ENCODE data around the gene FAM219B.
"Not testable (repeated sequence)": the region's sequence is repeated elsewhere in the genome, so short reads cannot be mapped to it uniquely, and the experiment has no call there.

Gene FAM219B

DNA sequence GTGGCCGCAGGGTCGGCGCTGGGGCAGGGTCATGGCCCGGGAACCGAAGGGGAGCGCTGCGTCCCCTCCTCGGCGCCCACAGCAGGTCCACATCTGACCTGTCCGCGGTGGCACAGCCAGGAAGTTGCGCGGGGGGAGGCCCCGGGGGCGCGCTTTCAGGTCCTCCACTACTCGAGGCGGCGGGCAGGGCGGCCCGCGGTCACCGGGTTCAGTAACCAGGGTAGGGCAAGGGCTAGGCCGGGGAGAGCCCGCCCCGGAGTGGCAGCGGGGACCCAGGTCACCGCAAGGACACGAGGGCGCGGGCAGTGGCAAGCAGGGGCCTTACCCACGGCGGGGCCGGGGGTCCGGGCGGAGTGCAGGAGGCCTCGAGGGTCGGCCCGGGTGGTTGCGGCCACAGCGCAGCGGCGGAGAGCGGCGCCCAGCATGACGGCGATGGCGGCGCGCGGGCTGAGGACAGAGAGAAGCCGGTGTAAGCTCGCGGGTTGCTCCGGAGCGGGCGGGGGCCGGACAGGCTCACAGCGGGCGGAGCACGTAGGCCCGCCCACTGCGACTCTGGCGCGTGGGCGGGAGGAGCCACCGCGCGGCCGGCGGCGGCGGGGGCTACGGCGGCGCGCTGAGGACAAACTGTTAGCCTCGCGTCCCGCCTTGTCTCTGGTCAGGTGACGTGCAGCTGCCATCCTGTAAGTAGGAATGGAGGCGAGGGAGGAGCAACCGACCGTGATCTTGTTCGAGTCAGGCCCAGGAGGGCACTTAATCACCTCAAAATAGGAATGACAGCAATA, 31.1 kb upstream of the FAM219B start, which contains the start of gene COX5A:
TSS of gene COX5A (minus strand) at position 484 of the 782 bp plus-strand sequence. CDS start at position 425, 59 bp downstream.
- TF ChIP-seq, protein P1, sequence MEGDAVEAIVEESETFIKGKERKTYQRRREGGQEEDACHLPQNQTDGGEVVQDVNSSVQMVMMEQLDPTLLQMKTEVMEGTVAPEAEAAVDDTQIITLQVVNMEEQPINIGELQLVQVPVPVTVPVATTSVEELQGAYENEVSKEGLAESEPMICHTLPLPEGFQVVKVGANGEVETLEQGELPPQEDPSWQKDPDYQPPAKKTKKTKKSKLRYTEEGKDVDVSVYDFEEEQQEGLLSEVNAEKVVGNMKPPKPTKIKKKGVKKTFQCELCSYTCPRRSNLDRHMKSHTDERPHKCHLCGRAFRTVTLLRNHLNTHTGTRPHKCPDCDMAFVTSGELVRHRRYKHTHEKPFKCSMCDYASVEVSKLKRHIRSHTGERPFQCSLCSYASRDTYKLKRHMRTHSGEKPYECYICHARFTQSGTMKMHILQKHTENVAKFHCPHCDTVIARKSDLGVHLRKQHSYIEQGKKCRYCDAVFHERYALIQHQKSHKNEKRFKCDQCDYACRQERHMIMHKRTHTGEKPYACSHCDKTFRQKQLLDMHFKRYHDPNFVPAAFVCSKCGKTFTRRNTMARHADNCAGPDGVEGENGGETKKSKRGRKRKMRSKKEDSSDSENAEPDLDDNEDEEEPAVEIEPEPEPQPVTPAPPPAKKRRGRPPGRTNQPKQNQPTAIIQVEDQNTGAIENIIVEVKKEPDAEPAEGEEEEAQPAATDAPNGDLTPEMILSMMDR (IDR thresholded peaks at IDR 0.05; ENCODE audit: insufficient read depth, low read depth, low read length, missing control alignments), result no peak

DNA sequence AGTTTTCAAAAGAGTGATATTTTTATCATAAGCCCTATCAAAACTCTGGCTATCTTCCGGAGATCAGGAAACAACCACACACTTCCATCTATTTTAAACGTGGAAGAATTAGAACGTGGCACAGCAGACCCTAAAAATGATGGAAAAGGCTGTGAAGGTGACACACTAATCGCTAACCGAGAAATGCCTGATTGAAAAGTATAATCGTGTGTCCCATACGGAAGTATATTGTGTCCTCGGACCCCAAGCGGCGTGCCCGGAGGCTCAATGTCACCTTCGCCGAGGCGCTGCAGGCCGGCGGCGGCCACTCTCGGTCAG, 30.6 kb upstream of the FAM219B start:
- DNase-seq (ENCODE audit: low read depth), result no peak
- H3K4me3 ChIP-seq (ENCODE audit: low read length), result peak overlapping the region; percentile 80
- TF ChIP-seq, protein P1 (IDR thresholded peaks at IDR 0.05; ENCODE audit: insufficient read depth, low read depth, low read length, missing control alignments), result no peak

More for the DNA sequence above, 31.1 kb upstream of the FAM219B start, which contains the start of gene COX5A:
- peak within 1 kb of the TSS; percentile 80 for H3K4me3 ChIP-seq (ENCODE audit: low read length)
- DNase-seq (ENCODE audit: low read depth), result peak; percentile 98

DNA sequence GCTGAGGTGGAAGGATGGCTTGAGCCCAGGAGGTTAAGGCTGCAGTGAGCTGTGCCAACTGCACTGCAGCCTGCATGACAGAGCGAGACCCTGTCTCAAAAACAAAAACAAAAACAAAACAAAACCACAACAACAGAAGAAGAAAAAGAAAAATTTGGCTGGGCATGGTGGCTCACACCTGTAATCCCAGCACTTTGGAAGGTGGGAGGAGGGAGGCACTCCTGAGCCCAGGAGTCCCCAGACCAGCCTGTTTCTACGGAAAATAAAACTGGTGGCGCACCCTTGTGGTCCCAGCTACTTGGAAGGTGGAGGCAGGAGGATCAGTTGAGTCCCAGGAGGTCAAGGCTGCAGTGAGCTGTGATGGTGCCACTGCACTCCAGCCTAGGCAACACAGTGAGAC, 28.5 kb upstream of the FAM219B start:
- not testable (repeated sequence) for H3K4me3 ChIP-seq (ENCODE audit: low read length); DNase-seq (ENCODE audit: low read depth)

DNA sequence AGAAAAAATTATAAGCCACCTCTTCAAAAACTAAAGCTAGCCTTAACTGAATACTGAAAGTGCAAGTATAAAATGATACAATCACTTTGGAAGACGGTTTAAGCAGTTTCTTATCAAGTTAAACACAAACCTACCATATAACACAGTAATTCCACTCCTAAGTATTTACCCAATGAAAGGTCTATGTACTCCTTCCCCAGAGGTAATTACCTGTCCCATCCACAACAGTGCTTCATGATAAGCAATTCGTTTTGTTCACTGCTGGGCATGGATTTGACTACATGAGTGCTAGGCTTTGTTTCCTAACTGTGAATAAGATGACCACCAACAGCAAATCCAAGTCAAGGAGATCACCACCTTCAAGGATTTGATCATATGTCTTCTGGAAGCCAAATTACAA, 26.9 kb upstream of the FAM219B start:
- H3K4me3 ChIP-seq (ENCODE audit: low read length), result no peak overlapping the region
- no peak for DNase-seq (ENCODE audit: low read depth)
- TF ChIP-seq, protein P1 (IDR thresholded peaks at IDR 0.05; ENCODE audit: insufficient read depth, low read depth, low read length, missing control alignments), result no peak

DNA sequence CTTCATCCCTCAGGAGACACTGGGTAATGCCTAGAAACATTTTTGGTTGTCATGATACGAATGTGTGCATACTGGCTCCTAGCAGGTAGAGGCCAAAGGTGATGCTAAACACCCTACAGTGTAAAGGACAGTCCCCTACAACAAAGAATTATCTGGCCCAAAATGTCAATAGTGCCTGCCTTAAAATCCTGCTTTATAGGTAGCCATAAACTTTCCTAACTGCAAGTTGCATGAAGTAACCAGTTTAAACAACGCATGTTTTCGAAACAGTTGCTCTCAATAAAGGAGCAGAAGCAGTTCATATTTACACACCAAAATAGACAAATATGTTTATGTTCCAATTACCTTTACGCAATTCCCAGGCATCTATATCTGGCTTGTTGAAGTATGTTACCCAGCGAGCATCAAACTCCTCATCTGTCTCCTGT, 22.1 kb upstream of the FAM219B start:
- TF ChIP-seq, protein P1 (IDR thresholded peaks at IDR 0.05; ENCODE audit: insufficient read depth, low read depth, low read length, missing control alignments), result no peak
- H3K4me3 ChIP-seq (ENCODE audit: low read length), result no peak overlapping the region
- no peak for DNase-seq (ENCODE audit: low read depth)

DNA sequence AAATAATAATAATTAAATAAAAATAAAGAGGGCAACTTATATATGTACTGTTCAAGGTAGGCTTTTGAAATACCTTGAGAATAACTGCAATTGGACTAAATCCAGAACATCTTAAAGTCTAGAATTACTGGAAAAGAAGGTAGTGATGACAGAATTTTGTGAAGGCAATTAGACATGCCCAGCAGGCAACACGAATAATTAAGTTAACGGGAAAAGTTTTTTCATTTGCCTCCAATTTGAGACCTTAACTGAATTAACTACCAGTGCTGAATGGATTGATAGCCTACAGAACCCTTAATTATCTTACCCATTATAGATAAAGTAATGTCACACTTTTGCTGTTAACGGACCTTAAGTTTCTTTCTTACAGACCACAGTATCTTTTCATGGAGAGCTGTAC, 17.9 kb upstream of the FAM219B start:
- no peak for DNase-seq (ENCODE audit: low read depth)
- TF ChIP-seq, protein P1 (IDR thresholded peaks at IDR 0.05; ENCODE audit: insufficient read depth, low read depth, low read length, missing control alignments), result no peak
- no peak overlapping the region for H3K4me3 ChIP-seq (ENCODE audit: low read length)

DNA sequence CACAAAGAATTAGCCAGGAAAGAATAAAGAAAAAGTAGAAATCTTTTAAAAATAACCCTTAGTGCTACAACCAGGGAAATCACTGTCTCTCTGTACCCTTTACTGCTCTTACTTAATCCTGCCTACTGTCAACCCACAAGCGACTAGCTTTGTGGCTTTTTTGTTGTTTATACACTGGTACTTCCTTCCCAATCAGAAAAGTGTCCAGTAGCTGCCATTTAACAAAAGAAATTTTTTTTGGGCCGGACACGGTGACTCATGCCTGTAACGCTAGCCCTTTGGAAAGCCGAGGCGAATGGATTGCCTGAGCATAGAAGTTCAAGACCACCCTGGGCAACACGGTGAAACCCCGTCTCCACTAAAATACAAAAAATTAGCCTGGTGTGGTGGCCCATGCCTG, 13.8 kb upstream of the FAM219B start:
- H3K4me3 ChIP-seq (ENCODE audit: low read length), result no peak overlapping the region
- TF ChIP-seq, protein P1 (IDR thresholded peaks at IDR 0.05; ENCODE audit: insufficient read depth, low read depth, low read length, missing control alignments), result no peak
- no peak for DNase-seq (ENCODE audit: low read depth)

Data from epithelial cell of esophagus (primary cell).